IMR-90 (cell line): Measurements from ENCODE around the gene EPAS1. TPM values are rescaled to one million over a fixed set of nuclear protein-coding genes. Genes with fewer than 3 reads are reported as not detected.

Experiments used
- ATAC-seq: fragments of 200-7000 bp; cut with Tn5 transposase; 2 replicates; pipeline ENCODE4 v1.9.1; 2020; ENCODE audit warnings: low read depth, mild to moderate bottlenecking, moderate library complexity
- BruUV-seq: library from RNA; stranded (reverse); fragments of 400-500 nt; replicated peaks from 2 replicates; lab custom pipeline; 2021; lab: Mats Ljungman, UMichigan
- CTCF ChIA-PET: fragments of 300-600 bp; formaldehyde crosslinking; extraction: SDS; loops from one replicate; lab custom pipeline; 2021; ENCODE audit warnings: antibody characterized with exemption; lab: Yijun Ruan, JAX
- POLR2A ChIA-PET: fragments of 300-600 bp; sonication (Branson Sonifier 250); formaldehyde crosslinking; loops from one replicate; lab custom pipeline; 2022; ENCODE audit warnings: antibody characterized with exemption; ENCODE audit not compliant: unreplicated experiment; lab: Charles Lee
- DNase-seq: peaks from one replicate; pipeline ENCODE4 v3.0.0; 2013
- H2AFZ ChIP-seq: replicated peaks from 2 replicates; pipeline ENCODE3; 2013; ENCODE audit warnings: low read length, mild to moderate bottlenecking; ENCODE audit not compliant: poor library complexity
- H2AK5ac ChIP-seq: 2 replicates; pipeline ENCODE4 v1.6.1; 2013; ENCODE audit warnings: low read depth, low read length, inconsistent platforms
- H2AK9ac ChIP-seq: replicated peaks from 2 replicates; pipeline ENCODE3; 2013; ENCODE audit warnings: mild to moderate bottlenecking, low read depth, low read length, moderate library complexity; ENCODE audit not compliant: poor library complexity
- H2BK120ac ChIP-seq: 2 replicates; pipeline ENCODE4 v1.6.1; 2013; ENCODE audit warnings: low read depth, low read length, inconsistent platforms
- H2BK15ac ChIP-seq: 3 replicates; pipeline ENCODE4 v1.6.1; 2013; ENCODE audit warnings: low read depth, low read length, inconsistent platforms
- H2BK20ac ChIP-seq: 2 replicates; pipeline ENCODE4 v1.6.1; 2013; ENCODE audit warnings: low read depth, mild to moderate bottlenecking, inconsistent platforms, low read length, moderate library complexity
- H2BK5ac ChIP-seq: 2 replicates; pipeline ENCODE4 v1.6.1; 2013; ENCODE audit warnings: mild to moderate bottlenecking, low read depth, low read length, inconsistent platforms; ENCODE audit not compliant: poor library complexity, severe bottlenecking
- H3K14ac ChIP-seq: replicated peaks from 2 replicates; pipeline ENCODE4 v1.6.1; 2013; ENCODE audit warnings: low read depth, low read length, inconsistent platforms
- H3K18ac ChIP-seq: 2 replicates; pipeline ENCODE4 v1.6.1; 2013; ENCODE audit warnings: low read depth, low read length, control low read depth
- H3K23ac ChIP-seq: 2 replicates; pipeline ENCODE4 v1.6.1; 2013; ENCODE audit warnings: low read depth, low read length, inconsistent platforms
- H3K27ac ChIP-seq: 2 replicates; pipeline ENCODE4 v1.5.1; 2013; ENCODE audit warnings: mild to moderate bottlenecking, control low read depth, low read length; ENCODE audit not compliant: insufficient read depth
- H3K27me3 ChIP-seq: 2 replicates; pipeline ENCODE4 v1.6.1; 2013; ENCODE audit warnings: low read length; ENCODE audit not compliant: control insufficient read depth, insufficient read depth
- H3K36me3 ChIP-seq: 2 replicates; pipeline ENCODE4 v1.6.1; 2013; ENCODE audit warnings: low read length, mixed read lengths; ENCODE audit not compliant: control insufficient read depth, insufficient read depth
- H3K4ac ChIP-seq: 2 replicates; pipeline ENCODE4 v1.6.1; 2013; ENCODE audit warnings: low read depth, low read length, inconsistent platforms
- H3K4me1 ChIP-seq: 2 replicates; pipeline ENCODE4 v1.6.1; 2013; ENCODE audit warnings: low read length, mixed read lengths; ENCODE audit not compliant: control insufficient read depth, insufficient read depth
- H3K4me2 ChIP-seq: 2 replicates; pipeline ENCODE4 v1.6.1; 2013; ENCODE audit warnings: low read depth, mild to moderate bottlenecking, control low read depth, low read length, moderate library complexity
- H3K4me3 ChIP-seq: 2 replicates; pipeline ENCODE4 v1.5.1; 2013; ENCODE audit warnings: low read depth, mild to moderate bottlenecking, control low read depth, low read length, moderate library complexity; ENCODE audit not compliant: insufficient read depth
- H3K56ac ChIP-seq: 2 replicates; pipeline ENCODE4 v1.6.1; 2013; ENCODE audit warnings: low read length, inconsistent platforms; ENCODE audit not compliant: insufficient read depth; ENCODE audit errors: extremely low read depth
- H3K79me1 ChIP-seq, 2 experiments: 2 replicates each; pipeline ENCODE4 v1.6.1; 2013; ENCODE audit warnings: low read length in 2 of 2, inconsistent platforms in 1 of 2, low read depth in 1 of 2
- H3K9ac ChIP-seq: 2 replicates; pipeline ENCODE4 v1.6.1; 2013; ENCODE audit warnings: low read depth, low read length, control low read depth
- H3K9me1 ChIP-seq: 2 replicates; pipeline ENCODE4 v1.6.1; 2013; ENCODE audit warnings: low read length, inconsistent platforms; ENCODE audit not compliant: insufficient read depth
- H3K9me3 ChIP-seq: 2 replicates; pipeline ENCODE4 v1.6.1; 2013; ENCODE audit warnings: low read length; ENCODE audit not compliant: control insufficient read depth, insufficient read depth
- H4K20me1 ChIP-seq: 2 replicates; pipeline ENCODE4 v1.6.1; 2013; ENCODE audit warnings: low read length, inconsistent platforms; ENCODE audit not compliant: insufficient read depth
- H4K5ac ChIP-seq: 2 replicates; pipeline ENCODE4 v1.6.1; 2013; ENCODE audit warnings: mild to moderate bottlenecking, low read depth, low read length, control low read depth
- H4K8ac ChIP-seq, 2 experiments: 2 replicates each; pipeline ENCODE4 v1.6.1; 2013; ENCODE audit warnings: low read depth in 2 of 2, low read length in 2 of 2, control low read depth in 1 of 2, inconsistent platforms in 1 of 2
- H4K91ac ChIP-seq: 2 replicates; pipeline ENCODE4 v1.6.1; 2013; ENCODE audit warnings: low read depth, low read length, inconsistent platforms; ENCODE audit not compliant: insufficient read depth
- BHLHE40 ChIP-seq: fragments of 150-350 bp; IDR thresholded peaks from 2 replicates; pipeline ENCODE4 v1.6.1; 2016; ENCODE audit warnings: mild to moderate bottlenecking, low read depth, low read length
- CEBPB ChIP-seq: IDR thresholded peaks from 2 replicates; pipeline ENCODE4 v1.6.1; 2012; ENCODE audit warnings: low read depth, low read length, improper control_type of control experiment
- CHD1 ChIP-seq: IDR thresholded peaks from 2 replicates; pipeline ENCODE4 v1.6.1; 2012; ENCODE audit warnings: low read depth, low read length, improper control_type of control experiment
- CTCF ChIP-seq: conservative IDR thresholded peaks from 2 replicates; pipeline ENCODE4 v1.5.1; 2012; ENCODE audit warnings: mild to moderate bottlenecking, low read depth, low read length, improper control_type of control experiment
- FOS ChIP-seq: fragments of 150-350 bp; IDR thresholded peaks from 2 replicates; pipeline ENCODE4 v1.6.1; 2016; ENCODE audit warnings: low read depth, low read length
- MAFK ChIP-seq: IDR thresholded peaks from 2 replicates; pipeline ENCODE4 v1.6.1; 2012; ENCODE audit warnings: low read depth, low read length, improper control_type of control experiment
- MAZ ChIP-seq: IDR thresholded peaks from 2 replicates; pipeline ENCODE4 v1.6.1; 2012; ENCODE audit warnings: low read depth, mild to moderate bottlenecking, low read length, improper control_type of control experiment, moderate library complexity, borderline replicate concordance
- MXI1 ChIP-seq: IDR thresholded peaks from 2 replicates; pipeline ENCODE4 v1.6.1; 2012; ENCODE audit warnings: low read depth, mild to moderate bottlenecking, low read length, moderate library complexity, borderline replicate concordance
- NFE2L2 ChIP-seq: fragments of 150-350 bp; IDR thresholded peaks from 2 replicates; pipeline ENCODE4 v1.6.1; 2016; ENCODE audit warnings: low read depth, mild to moderate bottlenecking, low read length
- POLR2A ChIP-seq: IDR thresholded peaks from 2 replicates; pipeline ENCODE4 v1.6.1; 2012; ENCODE audit warnings: mild to moderate bottlenecking, low read depth, low read length
- RAD21 ChIP-seq: IDR thresholded peaks from 2 replicates; pipeline ENCODE4 v1.6.1; 2012; ENCODE audit warnings: low read length, improper control_type of control experiment
- RCOR1 ChIP-seq: IDR thresholded peaks from 2 replicates; pipeline ENCODE4 v1.6.1; 2012; ENCODE audit warnings: mild to moderate bottlenecking, low read length, improper control_type of control experiment; ENCODE audit not compliant: insufficient replicate concordance
- RFX5 ChIP-seq: IDR thresholded peaks from 2 replicates; pipeline ENCODE4 v1.8.0; 2012; ENCODE audit warnings: low read depth, mild to moderate bottlenecking, low read length, moderate library complexity
- SMC3 ChIP-seq: fragments of 150-350 bp; IDR thresholded peaks from 2 replicates; pipeline ENCODE4 v1.6.1; 2016; ENCODE audit warnings: low read depth, mild to moderate bottlenecking, antibody characterized with exemption, low read length, moderate library complexity
- USF2 ChIP-seq: fragments of 150-350 bp; IDR thresholded peaks from 2 replicates; pipeline ENCODE4 v1.6.1; 2017; ENCODE audit warnings: mild to moderate bottlenecking, antibody characterized with exemption, low read length, low read depth
- WGBS, 2 experiments: methylation state at CpG; one replicate each; pipeline versions ENCODE4 v1.1.5 to v1.1.7; 2013; ENCODE audit warnings: missing lambda C conversion rate in 2 of 2; ENCODE audit not compliant: insufficient read length in 1 of 2; ENCODE audit errors: extremely low coverage in 2 of 2; 5-methylcytosine and 5-hydroxymethylcytosine counted together
- dilution Hi-C: fragments of 300-500 bp; cut with HindIII; formaldehyde crosslinking; loops from one replicate; pipeline ENCODE4 v1.14.3; 2018; ENCODE audit warnings: low sequenced_read_pairs; ENCODE audit not compliant: unreplicated experiment
- in situ Hi-C: fragments of 300-500 bp; cut with MboI; formaldehyde crosslinking; loops from 3 replicates; pipeline ENCODE4 v1.14.3; 2019; ENCODE audit warnings: low sequenced_read_pairs, inconsistent platforms, mixed read lengths
- intact Hi-C: fragments of 100-400 bp; cut with micrococcal nuclease; formaldehyde crosslinking; loops from 2 replicates; pipeline ENCODE4 v1.10.0; 2022
- polyA plus RNA-seq, 3 experiments: library from polyadenylated mRNA; depleted of rRNA; stranded (reverse); fragments of >200 nt; gene quantifications; 2 replicates each; pipeline ENCODE4 v1.2.3, GENCODE V29; 2012; ENCODE audit warnings: low replicate concordance in 1 of 3
- total RNA-seq: library from RNA; depleted of rRNA; stranded (reverse); fragments of >200 nt; gene quantifications from 2 replicates; pipeline ENCODE4 v1.2.3, GENCODE V29; 2012

The EPAS1 gene
- total and polyA plus RNA-seq, 2 of the 4 experiments (the other 2 are of a cell fraction) = 40.7 to 120 TPM

GRCh38 chr2:46335391-46336282, 38.4 kb downstream of the EPAS1 start:
- peaks cover 34 to 92% of the 10 kb centered on the region in 2 experiments for H3K79me1 ChIP-seq
- peak overlapping the region; percentile 95 for H3K4ac ChIP-seq
- H2BK120ac ChIP-seq = peak overlapping the region; percentile 85
- H4K20me1 ChIP-seq = peaks cover 88% of the 10 kb centered on the region
- H2BK15ac ChIP-seq = peak overlapping the region; percentile 78; the same call in 2 of the 3 replicates
- H3K36me3 ChIP-seq = no peaks in the 10 kb centered on the region
- intact Hi-C loops = no loop called here
- BruUV-seq = no TSS peak
- H3K9ac ChIP-seq = peak overlapping the region; percentile 71
- peak overlapping the region; percentile 88 for H3K18ac ChIP-seq
- H3K4me2 ChIP-seq = peak overlapping the region; percentile 92
- peak; percentile 7; the same call in 1 of the 2 replicates for ATAC-seq
- H3K14ac ChIP-seq = peak overlapping the region; percentile 97
- no peaks in the 10 kb centered on the region for H3K9me3 ChIP-seq
- POLR2A ChIA-PET = no interaction called here
- peak overlapping the region; percentile 1; the same call in 1 of the 2 replicates for H3K4me3 ChIP-seq
- 0% methylated on average over 4 of the region's 22 CpGs; no CpG with 5 or more reads in 1 of the 2 experiments for WGBS, 2 experiments
- peak overlapping the region; percentile 75 for H2AK9ac ChIP-seq
- peak overlapping the region; percentile 93 for H4K91ac ChIP-seq
- H3K23ac ChIP-seq = peak overlapping the region; percentile 94
- H3K27ac ChIP-seq = peak overlapping the region; percentile 87
- peak overlapping the region; percentile 73 for H4K5ac ChIP-seq
- H2BK20ac ChIP-seq = peak overlapping the region; percentile 90
- H3K9me1 ChIP-seq = peaks cover 50% of the 10 kb centered on the region
- DNase-seq = peak; percentile 88
- H2AK5ac ChIP-seq = peak overlapping the region; percentile 98
- dilution Hi-C loops = no loop called here
- H3K56ac ChIP-seq = peak overlapping the region; percentile 94
- H3K27me3 ChIP-seq = no peaks in the 10 kb centered on the region
- peaks cover 68% of the 10 kb centered on the region for H3K4me1 ChIP-seq
- CTCF ChIA-PET = interaction anchor here (1.0 kb wide), 1 partner anchor 8 kb away, joined by 5 read pairs; no protein-coding TSS in a partner anchor
- peak overlapping the region; percentile 84 for H2AFZ ChIP-seq
- peak overlapping the region; percentile 86 to 91 for H4K8ac ChIP-seq
- in situ Hi-C loops = no loop called here
- H2BK5ac ChIP-seq = peak overlapping the region; percentile 93
- TF ChIP-seq RCOR1 = no peak
- TF ChIP-seq MAZ = peak; percentile 82; the same call in 1 of the 2 replicates
- peak; percentile 79 for TF ChIP-seq CEBPB
- TF ChIP-seq MXI1 = no peak
- TF ChIP-seq RAD21 = peak; percentile 23
- TF ChIP-seq NFE2L2 = peak; percentile 41; the same call in 1 of the 2 replicates
- TF ChIP-seq FOS = no peak
- peak; percentile 18; the same call in 1 of the 2 replicates for TF ChIP-seq CHD1
- TF ChIP-seq USF2 = no peak
- 0 out of 2 replicates have a peak, but pooled peaks have one; percentile 8 for TF ChIP-seq MAFK
- no peak for TF ChIP-seq CTCF
- no peak for TF ChIP-seq RFX5
- no peak for TF ChIP-seq SMC3
- TF ChIP-seq BHLHE40 = no peak; the same call in 1 of the 2 replicates
- peak; percentile 67; the same call in 1 of the 2 replicates for TF ChIP-seq POLR2A
